Peyer's patch (tissue), 4 donors: ENCODE data around the gene TDRD6.

Experiments used
- POLR2A ChIP-seq, 2 donors: fragments of 450-650 bp; IDR thresholded peaks; one replicate each; pipeline ENCODE4 v1.5.1; 2017; ENCODE audit warnings: antibody characterized with exemption in 2 of 2, mild to moderate bottlenecking in 2 of 2, moderate library complexity in 2 of 2
- TF ChIP-seq, protein P1 (sequence below), 6 experiments: fragments of 450-650 bp in 4 of 6; fragments of 200-600 bp in 2 of 6; sonication (generic) in 1 of 6; IDR thresholded peaks; one replicate each; pipeline ENCODE4 v1.5.1; 2017 to 2019; ENCODE audit warnings: antibody characterized with exemption in 6 of 6, mild to moderate bottlenecking in 3 of 6, moderate library complexity in 1 of 6

- TF ChIP-seq, protein P1, sequence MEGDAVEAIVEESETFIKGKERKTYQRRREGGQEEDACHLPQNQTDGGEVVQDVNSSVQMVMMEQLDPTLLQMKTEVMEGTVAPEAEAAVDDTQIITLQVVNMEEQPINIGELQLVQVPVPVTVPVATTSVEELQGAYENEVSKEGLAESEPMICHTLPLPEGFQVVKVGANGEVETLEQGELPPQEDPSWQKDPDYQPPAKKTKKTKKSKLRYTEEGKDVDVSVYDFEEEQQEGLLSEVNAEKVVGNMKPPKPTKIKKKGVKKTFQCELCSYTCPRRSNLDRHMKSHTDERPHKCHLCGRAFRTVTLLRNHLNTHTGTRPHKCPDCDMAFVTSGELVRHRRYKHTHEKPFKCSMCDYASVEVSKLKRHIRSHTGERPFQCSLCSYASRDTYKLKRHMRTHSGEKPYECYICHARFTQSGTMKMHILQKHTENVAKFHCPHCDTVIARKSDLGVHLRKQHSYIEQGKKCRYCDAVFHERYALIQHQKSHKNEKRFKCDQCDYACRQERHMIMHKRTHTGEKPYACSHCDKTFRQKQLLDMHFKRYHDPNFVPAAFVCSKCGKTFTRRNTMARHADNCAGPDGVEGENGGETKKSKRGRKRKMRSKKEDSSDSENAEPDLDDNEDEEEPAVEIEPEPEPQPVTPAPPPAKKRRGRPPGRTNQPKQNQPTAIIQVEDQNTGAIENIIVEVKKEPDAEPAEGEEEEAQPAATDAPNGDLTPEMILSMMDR (IDR thresholded peaks at IDR 0.05), result no peak
- TF ChIP-seq POLR2A (IDR thresholded peaks at IDR 0.05), result no peak
Observed at GRCh38 chr6:46651006-46651405, 36.7 kb upstream of the TDRD6 start.
